B cell (primary cell): ENCODE data around the gene HDGFL2. TPM values are rescaled to one million over a fixed set of nuclear protein-coding genes. Genes with fewer than 3 reads are reported as not detected.

Experiments used
- ATAC-seq: fragments of 200-7000 bp; cut with Tn5 transposase; one replicate; pipeline ENCODE4 v1.10.0; 2021; ENCODE audit warnings: low read depth, mild to moderate bottlenecking, moderate number of reproducible peaks, moderate library complexity
- CTCF ChIA-PET: fragments of 350-600 bp; sonication (Branson Sonifier 250); formaldehyde crosslinking; loops from one replicate; lab custom pipeline; 2021; ENCODE audit warnings: antibody characterized with exemption, inconsistent platforms; lab: Charles Lee
- POLR2A ChIA-PET: fragments of 350-600 bp; sonication (Branson Sonifier 250); formaldehyde crosslinking; loops from one replicate; lab custom pipeline; 2021; ENCODE audit warnings: antibody characterized with exemption; lab: Charles Lee
- DNase-seq: peaks from one replicate; pipeline ENCODE4 v3.0.0; 2013
- H2AFZ ChIP-seq: 2 replicates; pipeline ENCODE4 v1.6.1; 2012; ENCODE audit warnings: mild to moderate bottlenecking, low read depth, low read length; ENCODE audit not compliant: insufficient read depth, poor library complexity, severe bottlenecking
- H3K27ac ChIP-seq, 2 donors: 1 replicate in 1 of 2; 2 replicates in 1 of 2; pipeline ENCODE4 v1.5.1; 2012 to 2013; ENCODE audit warnings: low read length in 2 of 2, mild to moderate bottlenecking in 2 of 2, moderate library complexity in 1 of 2
- H3K27me3 ChIP-seq, 4 experiments: fragments of 200-600 bp in 1 of 4; sonication (generic) in 1 of 4; replicated peaks in 1 of 4; 1 replicate in 2 of 4; 2 replicates in 2 of 4; pipeline versions ENCODE4 v1.6.1 to v1.7.0; 2013 to 2016; ENCODE audit warnings: low read length in 3 of 4, mild to moderate bottlenecking in 2 of 4, mixed read lengths in 1 of 4, moderate library complexity in 1 of 4; ENCODE audit not compliant: insufficient read depth in 4 of 4, control insufficient read depth in 3 of 4; ENCODE audit errors: control extremely low read depth in 1 of 4
- H3K36me3 ChIP-seq, 2 experiments: replicated peaks in 1 of 2; 1 replicate in 1 of 2; 2 replicates in 1 of 2; pipeline versions ENCODE4 v1.6.1 to v1.7.1; 2013; ENCODE audit warnings: low read length in 1 of 2; ENCODE audit not compliant: insufficient read depth in 2 of 2, control insufficient read depth in 1 of 2; ENCODE audit errors: control extremely low read depth in 1 of 2, extremely low read depth in 1 of 2
- H3K4me1 ChIP-seq, 2 donors: fragments of 200-600 bp in 1 of 2; sonication (generic) in 1 of 2; 1 replicate in 1 of 2; 2 replicates in 1 of 2; pipeline versions ENCODE4 v1.5.1 to v1.6.1; 2013 to 2017; ENCODE audit warnings: low read length in 2 of 2; ENCODE audit not compliant: control insufficient read depth in 2 of 2, insufficient read depth in 2 of 2
- H3K4me2 ChIP-seq: replicated peaks from 2 replicates; pipeline ENCODE3; 2012; ENCODE audit warnings: mild to moderate bottlenecking, low read depth, low read length; ENCODE audit not compliant: poor library complexity, severe bottlenecking
- H3K4me3 ChIP-seq, 5 experiments: fragments of 200-600 bp in 1 of 5; sonication (generic) in 1 of 5; 1 replicate in 3 of 5; 2 replicates in 2 of 5; pipeline versions ENCODE4 v1.5.1 to v1.7.0; 2011 to 2016; ENCODE audit warnings: low read length in 4 of 5, mild to moderate bottlenecking in 4 of 5, low read depth in 2 of 5, control low read depth in 1 of 5, moderate library complexity in 1 of 5; ENCODE audit not compliant: insufficient read depth in 1 of 5; ENCODE audit errors: control extremely low read depth in 1 of 5, extremely low read depth in 1 of 5
- H3K79me2 ChIP-seq: fragments of 200-600 bp; sonication (generic); one replicate; pipeline ENCODE4 v1.6.0; 2016; ENCODE audit warnings: low read length; ENCODE audit not compliant: control insufficient read depth, insufficient read depth
- H3K9ac ChIP-seq: fragments of 200-600 bp; sonication (generic); 2 replicates; pipeline ENCODE4 v1.6.1; 2017; ENCODE audit warnings: mild to moderate bottlenecking, low read length, moderate library complexity
- H3K9me3 ChIP-seq, 3 donors: one replicate each; pipeline versions ENCODE4 v1.6.1 to v1.7.1; 2013; ENCODE audit warnings: low read length in 2 of 3; ENCODE audit not compliant: control insufficient read depth in 2 of 3, insufficient read depth in 1 of 3; ENCODE audit errors: control extremely low read depth in 1 of 3
- H4K20me1 ChIP-seq: 2 replicates; pipeline ENCODE4 v1.6.0; 2012; ENCODE audit warnings: mild to moderate bottlenecking, low read length; ENCODE audit not compliant: insufficient read depth, control insufficient read depth, poor library complexity, severe bottlenecking
- H3K27ac Mint-ChIP-seq: one replicate; pipeline ENCODE4 v1.8.0; 2021; ENCODE audit warnings: mixed read lengths
- H3K27me3 Mint-ChIP-seq: one replicate; pipeline ENCODE4 v1.8.0; 2021; ENCODE audit warnings: mixed read lengths
- H3K4me1 Mint-ChIP-seq: one replicate; pipeline ENCODE4 v1.8.0; 2021; ENCODE audit warnings: mixed read lengths
- H3K4me3 Mint-ChIP-seq: one replicate; pipeline ENCODE4 v1.8.0; 2021; ENCODE audit warnings: mixed read lengths
- H3K9me3 Mint-ChIP-seq: one replicate; pipeline ENCODE4 v1.8.0; 2022; ENCODE audit warnings: mixed read lengths; ENCODE audit not compliant: insufficient read depth
- CTCF ChIP-seq: fragments of 200-600 bp; IDR thresholded peaks from one replicate; pipeline ENCODE4 v1.8.0; 2022; ENCODE audit warnings: antibody characterized with exemption, mild to moderate bottlenecking
- EZH2 ChIP-seq: IDR thresholded peaks from 2 replicates; pipeline ENCODE4 v1.6.1; 2012; ENCODE audit warnings: borderline replicate concordance, low read depth, mild to moderate bottlenecking, moderate library complexity, low read length; ENCODE audit not compliant: insufficient read depth, poor library complexity, severe bottlenecking
- WGBS: methylation state at CpG from one replicate; pipeline ENCODE4 v1.1.5; 2013; ENCODE audit warnings: missing lambda C conversion rate; ENCODE audit not compliant: insufficient coverage; 5-methylcytosine and 5-hydroxymethylcytosine counted together
- intact Hi-C: fragments of 100-400 bp; cut with micrococcal nuclease; formaldehyde crosslinking; loops from one replicate; pipeline ENCODE4 v1.10.0; 2022
- polyA plus RNA-seq: library from polyadenylated mRNA; depleted of rRNA; stranded (reverse); fragments of >200 nt; gene quantifications from 2 replicates; pipeline ENCODE4 v1.2.3, GENCODE V29; 2012
- total RNA-seq, 2 donors: library from RNA; stranded (reverse); fragments of 120-200 nt in 1 of 2; gene quantifications; 1 replicate in 1 of 2; 2 replicates in 1 of 2; pipeline versions ENCODE4 v1.2.3 to v1.2.4, GENCODE V29; 2013 to 2022

HDGFL2 gene
- total and polyA plus RNA-seq, 2 donors (not counting 1 experiment from before 2014, with no cell fraction given): 18.4 to 49.9 TPM

- H2AFZ ChIP-seq: peak within 1 kb of the TSS; percentile 77
- Mint-ChIP-seq H3K4me3 (peak within 1 kb of the TSS; percentile 89), H3K27me3 (no peaks in the 10 kb centered on the region), H3K4me1 (peaks cover 24% of the 10 kb centered on the region), H3K27ac (peak within 1 kb of the TSS; percentile 95), H3K9me3 (no peaks in the 10 kb centered on the region)
- 17% methylated on average over 33 of the region's 52 CpGs for WGBS
- ChIA-PET CTCF (interaction anchor here (1.0 kb wide), 2 partner anchors 13 to 14 kb away, joined by 3 read pairs; no protein-coding TSS in a partner anchor), POLR2A (interaction anchor here (0.7 to 1.2 kb wide), 5 partner anchors 13 to 1644 kb away, joined by 3 to 13 read pairs (median 4); partner anchors contain the start of gene CHAF1A)
- peak within 1 kb of the TSS; percentile 60 to 74 for H3K27ac ChIP-seq
- no peak for TF ChIP-seq EZH2
- TF ChIP-seq CTCF: no peak
- peaks cover 18% of the 10 kb centered on the region for H3K79me2 ChIP-seq
- H3K27me3 ChIP-seq: no peaks in the 10 kb centered on the region
- peak; percentile 95 for ATAC-seq
- H4K20me1 ChIP-seq: peaks cover 35% of the 10 kb centered on the region
- peaks cover 9 to 19% of the 10 kb centered on the region in 2 donors for H3K4me1 ChIP-seq
- peak within 1 kb of the TSS; percentile 52 to 76 (median 64) for H3K4me3 ChIP-seq
- peak within 1 kb of the TSS; percentile 98 for H3K4me2 ChIP-seq
- H3K36me3 ChIP-seq: peaks cover 0 to 6% of the 10 kb centered on the region in 2 experiments
- H3K9ac ChIP-seq: peak within 1 kb of the TSS; percentile 73
- H3K9me3 ChIP-seq: no peaks in the 10 kb centered on the region
- intact Hi-C loops: loop anchor here (1.0 to 5.0 kb wide), 6 partner anchors 13 to 1021 kb away; partner anchors contain the start of genes MPND, SH3GL1 and YJU2
- DNase-seq: peak; percentile 98
These were observed 14.3 kb upstream of the HDGFL2 start, which contains the start of gene UBXN6 for GRCh38 chr19:4457654-4458395. Gene UBXN6 (minus strand): TSS chr19:4457794. CDS start chr19:4457697, 97 bp downstream.
